K562 (cell line): ENCODE measurements around the gene MFSD8. TPM values are rescaled to one million over a fixed set of nuclear protein-coding genes. Genes with fewer than 3 reads are reported as not detected.

Experiments
- ATAC-seq: fragments of 200-7000 bp; cut with Tn5 transposase; 3 replicates; pipeline ENCODE4 v1.9.1; 2020; ENCODE audit warnings: moderate library complexity
- BruUV-seq: library from RNA; stranded (reverse); fragments of 400-500 nt; replicated peaks from 2 replicates; lab custom pipeline; 2021; lab: Mats Ljungman, UMichigan
- CTCF ChIA-PET: fragments of 300-600 bp; formaldehyde crosslinking; extraction: SDS; loops from one replicate; lab custom pipeline; 2021; ENCODE audit warnings: low intra/inter-chr PET ratio; lab: Yijun Ruan, JAX
- POLR2A ChIA-PET: fragments of 300-600, 350-650 bp; sonication (Branson Sonifier 250); formaldehyde crosslinking; extraction: SDS; loops from one replicate; lab custom pipeline; 2021; ENCODE audit warnings: antibody characterized with exemption, inconsistent platforms; lab: Yijun Ruan, JAX
- DNase-seq, 4 experiments: peaks; one replicate each; pipeline versions ENCODE4 v3.0.0 to v3.0.0-alpha.2; 2011 to 2018; ENCODE audit warnings: low spot score in 3 of 4, mixed read lengths in 3 of 4; ENCODE audit errors: extremely low read depth in 1 of 4
- FAIRE-seq: peaks from 2 replicates; lab custom pipeline; 2011; peaks lifted over from hg19 to GRCh38; lab: Jason Lieb, UNC
- H2AFZ ChIP-seq: 2 replicates; pipeline ENCODE4 v1.6.0; 2011; ENCODE audit warnings: low read depth, low read length, control low read depth, inconsistent platforms
- H3K27ac ChIP-seq: fragments of 200-600 bp; 3 replicates; pipeline ENCODE4 v1.8.0; 2011; ENCODE audit warnings: low read depth, mild to moderate bottlenecking, control low read depth, inconsistent platforms, low read length, moderate library complexity, mixed read lengths; ENCODE audit errors: extremely low read depth
- H3K27me3 ChIP-seq, 2 experiments: fragments of 300-600 bp in 1 of 2; 2 replicates in 1 of 2; 3 replicates in 1 of 2; pipeline versions ENCODE4 v1.6.0 to v1.8.0; 2011; ENCODE audit warnings: inconsistent platforms in 2 of 2, low read length in 2 of 2, mild to moderate bottlenecking in 1 of 2, mixed read lengths in 1 of 2, moderate library complexity in 1 of 2; ENCODE audit not compliant: control insufficient read depth in 2 of 2, insufficient read depth in 2 of 2
- H3K36me3 ChIP-seq: fragments of 300-600 bp; 3 replicates; pipeline ENCODE4 v1.8.0; 2011; ENCODE audit warnings: mild to moderate bottlenecking, low read length, inconsistent platforms; ENCODE audit not compliant: control insufficient read depth, insufficient read depth
- H3K4me1 ChIP-seq, 2 experiments: fragments of 200-600 bp in 1 of 2; replicated peaks in 1 of 2; 2 replicates in 1 of 2; 3 replicates in 1 of 2; pipeline versions ENCODE4 v1.5.1 to v1.8.0; 2011; ENCODE audit warnings: inconsistent platforms in 2 of 2, low read length in 2 of 2, mild to moderate bottlenecking in 1 of 2, mixed read lengths in 1 of 2, moderate library complexity in 1 of 2; ENCODE audit not compliant: control insufficient read depth in 2 of 2, insufficient read depth in 2 of 2
- H3K4me2 ChIP-seq: 2 replicates; pipeline ENCODE4 v1.6.1; 2011; ENCODE audit warnings: low read length, control low read depth, inconsistent platforms, mixed read lengths; ENCODE audit not compliant: insufficient read depth
- H3K4me3 ChIP-seq: fragments of 200-600 bp; sonication (generic), shearing (Covaris generic); 2 replicates; pipeline ENCODE4 v1.5.1; 2016; ENCODE audit warnings: control low read depth, inconsistent platforms
- H3K79me2 ChIP-seq: fragments of 200-600 bp; 3 replicates; pipeline ENCODE4 v1.8.0; 2011; ENCODE audit warnings: low read length, inconsistent platforms; ENCODE audit not compliant: control insufficient read depth, insufficient read depth
- H3K9ac ChIP-seq, 2 experiments: 2 replicates each; pipeline versions ENCODE4 v1.6.0 to v1.6.1; 2011; ENCODE audit warnings: low read depth in 2 of 2, low read length in 2 of 2, control low read depth in 1 of 2, inconsistent platforms in 1 of 2, mild to moderate bottlenecking in 1 of 2, mixed read lengths in 1 of 2; ENCODE audit not compliant: insufficient read depth in 1 of 2
- H3K9me1 ChIP-seq: one replicate; pipeline ENCODE4 v1.6.0; 2011; ENCODE audit warnings: inconsistent platforms, mild to moderate bottlenecking, low read length, moderate library complexity; ENCODE audit not compliant: control insufficient read depth, insufficient read depth
- H3K9me3 ChIP-seq: replicated peaks from 2 replicates; pipeline ENCODE4 v1.5.1; 2011; ENCODE audit warnings: low read depth, low read length, inconsistent platforms; ENCODE audit not compliant: control insufficient read depth, insufficient read depth
- H4K20me1 ChIP-seq: replicated peaks from 2 replicates; pipeline ENCODE4 v1.6.1; 2011; ENCODE audit warnings: low read length, inconsistent platforms, mixed read lengths; ENCODE audit not compliant: control insufficient read depth, insufficient read depth
- BHLHE40 ChIP-seq: IDR thresholded peaks from 2 replicates; pipeline ENCODE4 v1.6.1; 2011; ENCODE audit warnings: low read length, improper control_type of control experiment
- BRF2 ChIP-seq: IDR thresholded peaks from 3 replicates; pipeline ENCODE4 v1.6.1; 2011; ENCODE audit warnings: borderline replicate concordance, mild to moderate bottlenecking; ENCODE audit not compliant: insufficient read length, insufficient read depth
- FOXJ3 ChIP-seq: sonication (generic); formaldehyde crosslinking; IDR thresholded peaks from 2 replicates; pipeline ENCODE4 v1.4.0; 2020; ENCODE audit warnings: mild to moderate bottlenecking, missing genetic modification reagents
- FOXM1 ChIP-seq, 2 experiments: fragments of 450-650 bp in 1 of 2; sonication (generic) in 1 of 2; formaldehyde crosslinking in 1 of 2; IDR thresholded peaks; 2 replicates each; pipeline versions ENCODE4 v1.6.1 to v1.9.0; 2017 to 2022; ENCODE audit warnings: low read depth in 2 of 2, mild to moderate bottlenecking in 2 of 2, missing genetic modification reagents in 1 of 2, moderate library complexity in 1 of 2
- MBD1 ChIP-seq: fragments of 250-450 bp; sonication (Bioruptor Pico); IDR thresholded peaks from 2 replicates; pipeline ENCODE4 v1.8.0; 2022; ENCODE audit warnings: inconsistent platforms
- MEIS2 ChIP-seq: fragments of 450-650 bp; IDR thresholded peaks from 2 replicates; pipeline ENCODE4 v1.6.1; 2014; ENCODE audit warnings: mild to moderate bottlenecking; ENCODE audit not compliant: partially characterized antibody
- PKNOX1 ChIP-seq: fragments of 450-650 bp; IDR thresholded peaks from 2 replicates; pipeline ENCODE4 v1.6.1; 2016
- RFX1 ChIP-seq: fragments of 450-650 bp; IDR thresholded peaks from 2 replicates; pipeline ENCODE4 v1.6.1; 2016; ENCODE audit warnings: mild to moderate bottlenecking, moderate library complexity
- SMC3 ChIP-seq: conservative IDR thresholded peaks from 2 replicates; pipeline ENCODE4 v1.6.1; 2011; ENCODE audit warnings: low read depth, low read length, improper control_type of control experiment; ENCODE audit not compliant: insufficient read depth
- SNAPC5 ChIP-seq: fragments of 250-450 bp; sonication (Bioruptor Pico); IDR thresholded peaks from 2 replicates; pipeline ENCODE4 v1.8.0; 2021; ENCODE audit warnings: moderate library complexity, mild to moderate bottlenecking, inconsistent platforms
- WGBS: fragments of 100-300 bp; shearing (Covaris generic); methylation state at CpG from one replicate; pipeline ENCODE4 v1.1.6; 2016; ENCODE audit warnings: low coverage, mixed read lengths; ENCODE audit not compliant: insufficient coverage; ENCODE audit errors: missing lambda C conversion rate; 5-methylcytosine and 5-hydroxymethylcytosine counted together
- in situ Hi-C: fragments of 300-500 bp; cut with MboI; formaldehyde crosslinking; loops from 4 replicates; pipeline ENCODE4 v1.15.0; 2018; ENCODE audit warnings: inconsistent platforms, mixed read lengths
- intact Hi-C: fragments of 100-400 bp; cut with micrococcal nuclease; formaldehyde crosslinking; loops from 2 replicates; pipeline ENCODE4 v1.14.2; 2022
- polyA plus RNA-seq, 8 experiments: library from polyadenylated mRNA; depleted of rRNA in 4 of 8; stranded (reverse) in 5 of 8; unstranded in 3 of 8; fragments of >200 nt; fragmentation: Nextera tagmentation in 2 of 8; fragmentation: Illumina TruSeq in 1 of 8; extraction: Ambion mirVana in 2 of 8; extraction: Trizol in 1 of 8; gene quantifications; 2 replicates each; pipeline versions ENCODE4 v1.2.1 to v1.2.3, GENCODE V29; 2011 to 2014; ENCODE audit warnings: inconsistent platforms in 1 of 8, missing spikeins in 1 of 8
- total RNA-seq, 7 experiments: library from RNA; depleted of rRNA in 6 of 7; stranded (reverse); fragments of >200 nt in 6 of 7; fragmentation: Illumina TruSeq in 2 of 7; extraction: Trizol in 2 of 7; gene quantifications; 2 replicates each; pipeline versions ENCODE4 v1.2.1 to v1.2.3, GENCODE V29; 2011 to 2021; ENCODE audit warnings: low replicate concordance in 1 of 7
- TF ChIP-seq, protein P1 (sequence below): fragments of 250-450 bp; sonication (Bioruptor Pico); IDR thresholded peaks from 2 replicates; pipeline ENCODE4 v1.6.1; 2021; ENCODE audit warnings: mild to moderate bottlenecking

MFSD8 gene
- total and polyA plus RNA-seq, 9 of the 15 experiments (the other 6 are each of a cell fraction or from before 2014, with no cell fraction given), result 7.0 to 27.2 (median 18.7) TPM

DNA sequence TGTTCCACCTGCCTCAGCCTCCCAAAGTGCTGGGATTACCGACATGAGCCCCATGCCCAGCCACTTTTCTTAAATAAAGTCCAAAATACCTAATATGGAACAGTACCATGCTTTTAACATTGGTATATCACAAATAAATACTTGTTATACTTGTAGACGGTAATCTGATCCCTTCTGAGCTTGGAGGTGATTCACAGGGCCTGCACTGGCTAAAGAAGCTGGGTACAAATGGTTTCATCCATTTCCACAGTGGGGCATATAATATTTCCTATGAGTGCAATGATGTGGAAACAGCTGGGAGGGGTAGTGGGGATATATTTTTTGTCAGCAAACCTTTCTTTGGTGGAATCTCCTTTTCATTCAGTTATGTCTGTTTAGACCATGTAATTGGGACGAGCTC lies 48.5 kb downstream of the MFSD8 start:
- ChIA-PET POLR2A (interaction anchor here (0.7 to 1.5 kb wide), 3 partner anchors 9 to 35 kb away, joined by 3 to 4 read pairs (median 3); partner anchors contain the start of gene PLK4), CTCF (no interaction called here)
- WGBS, result 47% methylated on average over 3 of the region's 3 CpGs
- Histone ChIP-seq H3K4me2 (no peak overlapping the region), H3K27me3 (no peaks in the 10 kb centered on the region), H3K9ac (no peak overlapping the region), H3K9me3 (no peaks in the 10 kb centered on the region), H3K27ac (no peak overlapping the region), H3K4me3 (no peak overlapping the region), H3K79me2 (no peaks in the 10 kb centered on the region), H3K36me3 (peaks cover 27% of the 10 kb centered on the region; the same call in 2 of the 3 replicates), H3K4me1 (no peaks in the 10 kb centered on the region; a peak in 1 of 5 replicates), H4K20me1 (no peaks in the 10 kb centered on the region), H2AFZ (no peak overlapping the region), H3K9me1 (no peaks in the 10 kb centered on the region)
- no peak for TF ChIP-seq MBD1 (CRISPR knock-in tag)
- TF ChIP-seq BHLHE40, result no peak
- no peak for TF ChIP-seq RFX1
- TF ChIP-seq PKNOX1, result no peak
- TF ChIP-seq FOXM1 (IDR thresholded peaks at IDR 0.05; ENCODE audit: low read depth), result no peak
- no peak for TF ChIP-seq FOXM1 (CRISPR knock-in tag; IDR thresholded peaks at IDR 0.05; ENCODE audit: low read depth)
- no peak for TF ChIP-seq FOXJ3 (CRISPR knock-in tag)
- TF ChIP-seq, protein P1, sequence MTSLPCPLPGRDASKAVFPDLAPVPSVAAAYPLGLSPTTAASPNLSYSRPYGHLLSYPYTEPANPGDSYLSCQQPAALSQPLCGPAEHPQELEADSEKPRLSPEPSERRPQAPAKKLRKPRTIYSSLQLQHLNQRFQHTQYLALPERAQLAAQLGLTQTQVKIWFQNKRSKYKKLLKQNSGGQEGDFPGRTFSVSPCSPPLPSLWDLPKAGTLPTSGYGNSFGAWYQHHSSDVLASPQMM (CRISPR knock-in tag), result no peak
- no peak for TF ChIP-seq BRF2
- TF ChIP-seq MEIS2, result no peak
- TF ChIP-seq SNAPC5 (CRISPR knock-in tag), result no peak
- no peak for TF ChIP-seq SMC3
- no TSS peak for BruUV-seq
- in situ Hi-C loops, result loop anchor here (10.0 kb wide), 1 partner anchor 678 kb away; no protein-coding TSS in a partner anchor
- no peak for ATAC-seq
- intact Hi-C loops, result no loop called here
- no peak for DNase-seq
- no peak for FAIRE-seq
